CD14-positive monocyte (primary cell): ENCODE data around the gene MAOA. TPM values are rescaled to one million over a fixed set of nuclear protein-coding genes. Genes with fewer than 3 reads are reported as not detected.

Experiments used
- DNase-seq, 3 donors: peaks; one replicate each; pipeline ENCODE4 v3.0.0-alpha.2; 2011 to 2022
- H2AFZ ChIP-seq: 2 replicates; pipeline ENCODE4 v1.6.0; 2012; ENCODE audit warnings: mild to moderate bottlenecking, low read depth, low read length, inconsistent platforms; ENCODE audit not compliant: insufficient read depth, poor library complexity, severe bottlenecking
- H3K27ac ChIP-seq, 2 donors: 1 replicate in 1 of 2; 2 replicates in 1 of 2; pipeline ENCODE4 v1.5.1; 2012 to 2013; ENCODE audit warnings: low read length in 2 of 2, control low read depth in 1 of 2, inconsistent platforms in 1 of 2, low read depth in 1 of 2, mild to moderate bottlenecking in 1 of 2
- H3K27me3 ChIP-seq, 2 donors: one replicate each; pipeline versions ENCODE4 v1.6.0 to v1.6.1; 2011 to 2013; ENCODE audit warnings: low read length in 2 of 2; ENCODE audit not compliant: control insufficient read depth in 2 of 2, insufficient read depth in 2 of 2
- H3K36me3 ChIP-seq, 2 donors: replicated peaks in 1 of 2; 1 replicate in 1 of 2; 2 replicates in 1 of 2; pipeline versions ENCODE4 v1.5.1 to v1.6.1; 2012 to 2013; ENCODE audit warnings: low read length in 2 of 2, control low read depth in 1 of 2, inconsistent platforms in 1 of 2, mild to moderate bottlenecking in 1 of 2; ENCODE audit not compliant: insufficient read depth in 2 of 2, control insufficient read depth in 1 of 2
- H3K4me1 ChIP-seq, 2 donors: 1 replicate in 1 of 2; 2 replicates in 1 of 2; pipeline versions ENCODE4 v1.5.1 to v1.6.1; 2012 to 2013; ENCODE audit warnings: low read length in 2 of 2, control low read depth in 1 of 2, inconsistent platforms in 1 of 2, mild to moderate bottlenecking in 1 of 2, moderate library complexity in 1 of 2; ENCODE audit not compliant: insufficient read depth in 2 of 2, control insufficient read depth in 1 of 2
- H3K4me2 ChIP-seq: replicated peaks from 2 replicates; pipeline ENCODE3; 2012; ENCODE audit warnings: low read length, moderate library complexity, mild to moderate bottlenecking; ENCODE audit not compliant: poor library complexity, severe bottlenecking; ENCODE audit errors: extremely low read depth
- H3K4me3 ChIP-seq, 3 experiments: fragments of 200-600 bp in 1 of 3; sonication (generic) in 1 of 3; replicated peaks in 1 of 3; 1 replicate in 2 of 3; 2 replicates in 1 of 3; pipeline ENCODE4 v1.5.1; 2011 to 2013; ENCODE audit warnings: low read length in 3 of 3, mild to moderate bottlenecking in 3 of 3, control low read depth in 2 of 3, low read depth in 2 of 3, inconsistent platforms in 1 of 3, moderate library complexity in 1 of 3
- H3K79me2 ChIP-seq: 2 replicates; pipeline ENCODE4 v1.6.0; 2012; ENCODE audit warnings: mild to moderate bottlenecking, control low read depth, inconsistent platforms, low read length, moderate library complexity; ENCODE audit not compliant: insufficient read depth
- H3K9ac ChIP-seq: 2 replicates; pipeline ENCODE4 v1.6.0; 2017; ENCODE audit warnings: low read length, mild to moderate bottlenecking; ENCODE audit not compliant: insufficient read depth, poor library complexity, severe bottlenecking
- H3K9me3 ChIP-seq, 2 donors: replicated peaks in 1 of 2; 1 replicate in 1 of 2; 2 replicates in 1 of 2; pipeline versions ENCODE4 v1.5.1 to v1.6.1; 2012 to 2013; ENCODE audit warnings: low read length in 2 of 2, control low read depth in 1 of 2; ENCODE audit not compliant: control insufficient read depth in 1 of 2, insufficient read depth in 1 of 2
- H4K20me1 ChIP-seq: 2 replicates; pipeline ENCODE4 v1.6.0; 2012; ENCODE audit warnings: mild to moderate bottlenecking, low read length, control low read depth, moderate library complexity; ENCODE audit not compliant: insufficient read depth
- H3K27ac Mint-ChIP-seq, 7 donors: one replicate each; pipeline ENCODE4 v1.8.0; 2020; ENCODE audit warnings: mild to moderate bottlenecking in 7 of 7, mixed read lengths in 7 of 7, moderate library complexity in 6 of 7, inconsistent platforms in 2 of 7
- H3K27me3 Mint-ChIP-seq, 3 donors: one replicate each; pipeline ENCODE4 v1.8.0; 2021 to 2022; ENCODE audit warnings: low read depth in 3 of 3, mild to moderate bottlenecking in 3 of 3, mixed read lengths in 3 of 3, moderate library complexity in 3 of 3, inconsistent platforms in 1 of 3
- H3K36me3 Mint-ChIP-seq, 2 donors: one replicate each; pipeline ENCODE4 v1.8.0; 2020; ENCODE audit warnings: mixed read lengths in 2 of 2, inconsistent platforms in 1 of 2, mild to moderate bottlenecking in 1 of 2
- H3K4me1 Mint-ChIP-seq: one replicate; pipeline ENCODE4 v1.8.0; 2020; ENCODE audit warnings: mild to moderate bottlenecking, mixed read lengths
- H3K4me3 Mint-ChIP-seq, 2 donors: one replicate each; pipeline ENCODE4 v1.8.0; 2020; ENCODE audit warnings: mild to moderate bottlenecking in 2 of 2, mixed read lengths in 2 of 2, moderate library complexity in 1 of 2
- H3K9me3 Mint-ChIP-seq, 7 donors: one replicate each; pipeline ENCODE4 v1.8.0; 2020 to 2022; ENCODE audit warnings: mixed read lengths in 7 of 7, mild to moderate bottlenecking in 6 of 7, moderate library complexity in 6 of 7, inconsistent platforms in 2 of 7
- WGBS: methylation state at CpG from one replicate; pipeline ENCODE4 v1.1.5; 2013; ENCODE audit warnings: missing lambda C conversion rate; ENCODE audit not compliant: insufficient coverage; 5-methylcytosine and 5-hydroxymethylcytosine counted together
- intact Hi-C, 2 donors: fragments of 100-400 bp; cut with micrococcal nuclease; formaldehyde crosslinking; loops; one replicate each; pipeline versions ENCODE4 v1.15.0 to v1.15.1; 2023
- polyA plus RNA-seq, 3 donors: library from polyadenylated mRNA; depleted of rRNA in 1 of 3; unstranded in 2 of 3; stranded (reverse) in 1 of 3; fragments of 300-500 nt in 2 of 3; fragments of >200 nt in 1 of 3; fragmentation: Illumina TruSeq in 2 of 3; gene quantifications; 1 replicate in 2 of 3; 2 replicates in 1 of 3; pipeline ENCODE4 v1.2.3, GENCODE V29; 2012 to 2021
- TF ChIP-seq, protein P1 (sequence below): fragments of 200-600 bp; IDR thresholded peaks from one replicate; pipeline ENCODE4 v1.8.0; 2022; ENCODE audit warnings: antibody characterized with exemption, mild to moderate bottlenecking

The MAOA gene
- polyA plus RNA-seq, 3 donors: 0.11 to 0.56 (median 0.15) TPM

DNA sequence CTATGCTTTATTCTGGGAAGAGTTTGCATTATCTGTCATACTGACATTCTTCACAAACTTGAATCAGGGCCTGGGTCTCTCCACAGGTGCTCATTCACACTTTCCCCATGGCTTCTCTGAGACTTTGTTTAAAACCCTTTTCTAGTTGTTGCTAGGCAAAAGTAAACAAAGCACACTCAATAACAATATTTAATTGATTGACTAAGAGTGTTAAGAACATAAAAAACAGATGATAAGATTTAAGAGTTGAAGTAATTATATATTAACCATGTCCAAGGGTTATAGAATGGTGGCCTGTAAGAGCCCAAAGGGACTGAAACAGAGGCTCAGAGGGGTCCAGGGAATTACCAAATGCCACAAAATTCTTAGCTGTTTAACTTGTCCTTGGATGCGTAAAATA lies 7.1 kb downstream of the MAOA start:
- intact Hi-C loops: no loop called here
- no peaks in the 10 kb centered on the region for H3K36me3 Mint-ChIP-seq
- Histone ChIP-seq H3K4me2 (no peak overlapping the region), H3K4me1 (peaks cover 0 to 8% of the 10 kb centered on the region in 2 donors), H3K36me3 (no peaks in the 10 kb centered on the region), H2AFZ (no peak overlapping the region), H3K79me2 (no peaks in the 10 kb centered on the region), H3K9ac (no peak overlapping the region), H4K20me1 (no peaks in the 10 kb centered on the region), H3K4me3 (no peak overlapping the region), H3K27me3 (peaks cover 0 to 4% of the 10 kb centered on the region in 2 donors), H3K9me3 (no peaks in the 10 kb centered on the region), H3K27ac (no peak overlapping the region)
- H3K27me3 Mint-ChIP-seq: peaks cover 0 to 3% (median 0%) of the 10 kb centered on the region in 3 donors
- DNase-seq: no peak
- TF ChIP-seq, protein P1, sequence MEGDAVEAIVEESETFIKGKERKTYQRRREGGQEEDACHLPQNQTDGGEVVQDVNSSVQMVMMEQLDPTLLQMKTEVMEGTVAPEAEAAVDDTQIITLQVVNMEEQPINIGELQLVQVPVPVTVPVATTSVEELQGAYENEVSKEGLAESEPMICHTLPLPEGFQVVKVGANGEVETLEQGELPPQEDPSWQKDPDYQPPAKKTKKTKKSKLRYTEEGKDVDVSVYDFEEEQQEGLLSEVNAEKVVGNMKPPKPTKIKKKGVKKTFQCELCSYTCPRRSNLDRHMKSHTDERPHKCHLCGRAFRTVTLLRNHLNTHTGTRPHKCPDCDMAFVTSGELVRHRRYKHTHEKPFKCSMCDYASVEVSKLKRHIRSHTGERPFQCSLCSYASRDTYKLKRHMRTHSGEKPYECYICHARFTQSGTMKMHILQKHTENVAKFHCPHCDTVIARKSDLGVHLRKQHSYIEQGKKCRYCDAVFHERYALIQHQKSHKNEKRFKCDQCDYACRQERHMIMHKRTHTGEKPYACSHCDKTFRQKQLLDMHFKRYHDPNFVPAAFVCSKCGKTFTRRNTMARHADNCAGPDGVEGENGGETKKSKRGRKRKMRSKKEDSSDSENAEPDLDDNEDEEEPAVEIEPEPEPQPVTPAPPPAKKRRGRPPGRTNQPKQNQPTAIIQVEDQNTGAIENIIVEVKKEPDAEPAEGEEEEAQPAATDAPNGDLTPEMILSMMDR: no peak
- peaks cover 9% of the 10 kb centered on the region for H3K4me1 Mint-ChIP-seq
- H3K4me3 Mint-ChIP-seq: no peak overlapping the region
- no peak overlapping the region for H3K27ac Mint-ChIP-seq
- no CpG with 5 or more reads among the region's 1 CpG for WGBS
- peaks cover 0 to 3% (median 0%) of the 10 kb centered on the region in 7 donors for H3K9me3 Mint-ChIP-seq

DNA sequence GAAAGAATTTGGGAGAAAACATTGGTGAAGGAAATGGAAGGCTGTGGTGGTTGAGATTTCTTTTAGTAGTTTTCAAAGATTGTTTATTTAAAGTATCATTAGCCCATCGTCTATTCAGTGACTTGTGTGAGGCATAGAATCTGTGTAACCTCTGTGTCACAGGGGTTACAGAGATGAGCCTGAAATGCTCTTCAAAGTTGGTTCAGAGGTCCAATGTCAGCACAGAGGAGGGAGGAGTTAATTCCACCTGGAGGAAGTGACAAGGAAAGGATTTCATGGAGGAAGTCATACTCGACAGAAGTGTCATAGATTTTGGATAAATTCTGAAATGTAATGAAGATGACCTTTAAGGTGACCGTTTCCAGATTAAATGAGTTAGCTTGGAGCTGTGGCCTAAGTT lies 8.2 kb downstream of the MAOA start:
- H3K4me3 Mint-ChIP-seq: no peak overlapping the region
- H3K4me3 ChIP-seq: no peak overlapping the region
- peaks cover 0 to 8% of the 10 kb centered on the region in 2 donors for H3K4me1 ChIP-seq
- DNase-seq: no peak
- H3K9me3 ChIP-seq: no peaks in the 10 kb centered on the region
- intact Hi-C loops: no loop called here
- H3K79me2 ChIP-seq: no peaks in the 10 kb centered on the region
- peaks cover 0 to 3% (median 0%) of the 10 kb centered on the region in 7 donors for H3K9me3 Mint-ChIP-seq
- H3K27ac ChIP-seq: no peak overlapping the region
- H3K4me1 Mint-ChIP-seq: peaks cover 9% of the 10 kb centered on the region
- no peak overlapping the region for H3K27ac Mint-ChIP-seq
- no peak overlapping the region for H3K9ac ChIP-seq
- H3K4me2 ChIP-seq: no peak overlapping the region
- WGBS: no CpG with 5 or more reads among the region's 3 CpGs
- TF ChIP-seq, protein P1: no peak
- no peaks in the 10 kb centered on the region for H3K36me3 ChIP-seq
- H4K20me1 ChIP-seq: no peaks in the 10 kb centered on the region
- no peaks in the 10 kb centered on the region for H3K36me3 Mint-ChIP-seq
- H3K27me3 Mint-ChIP-seq: peaks cover 0 to 3% (median 0%) of the 10 kb centered on the region in 3 donors
- H3K27me3 ChIP-seq: peaks cover 0 to 4% of the 10 kb centered on the region in 2 donors
- H2AFZ ChIP-seq: no peak overlapping the region
